ENCODE measurements around the gene RASGRP1. TPM values are rescaled to one million over a fixed set of nuclear protein-coding genes. Genes with fewer than 3 reads are reported as not detected.

RASGRP1 gene
- 0.74 TPM for total RNA-seq
- polyA plus RNA-seq: 0.18 TPM

DNA sequence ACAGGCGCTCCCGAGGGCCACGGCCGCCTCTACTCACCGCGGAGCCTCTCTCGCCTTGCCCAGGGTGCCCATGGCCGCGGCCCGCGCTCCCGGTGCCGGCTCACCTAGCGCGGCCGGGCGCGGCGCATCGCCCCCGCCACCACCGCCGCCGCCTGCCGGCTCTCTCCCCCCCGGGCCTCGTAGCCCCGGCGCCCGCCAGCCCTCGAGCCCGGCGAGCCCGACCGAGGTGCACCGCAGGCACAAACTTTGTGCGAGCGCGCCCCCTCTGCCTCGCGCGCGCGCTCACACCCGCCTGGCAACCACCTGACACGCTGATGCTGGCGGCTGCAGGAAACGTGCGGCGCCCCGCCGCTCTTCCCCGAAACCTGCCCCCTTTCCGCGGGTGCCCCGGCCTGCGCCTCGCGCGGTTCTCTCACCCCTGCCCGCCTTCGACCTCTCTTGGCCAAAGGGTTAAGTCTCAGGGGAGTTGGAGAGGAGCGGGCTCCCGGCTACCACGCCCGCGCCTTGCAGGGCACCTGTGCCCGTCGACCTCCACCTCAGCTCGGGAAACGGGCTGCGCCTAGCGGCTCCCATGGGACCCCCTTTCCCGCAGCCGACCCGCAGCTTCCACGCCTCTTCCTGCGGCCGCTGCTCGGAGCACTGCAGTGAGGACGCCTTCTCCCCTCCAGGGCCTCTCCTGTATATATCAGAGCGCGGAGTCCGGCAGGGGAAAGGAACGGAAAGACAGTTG lies at the start of gene RASGRP1:
RASGRP1 (minus strand) TSS at position 258 of the 730 bp plus-strand sequence; CDS start at position 72, 186 bp downstream.
- Histone ChIP-seq H3K4me1 (ENCODE audit: insufficient read depth) (no peaks in the 10 kb centered on the region), H3K27ac (ENCODE audit: low read depth) (no peak within 1 kb of the TSS), H3K36me3 (ENCODE audit: insufficient read depth) (no peaks in the 10 kb centered on the region), H3K4me3 (ENCODE audit: low read depth, low read length) (peak within 1 kb of the TSS; percentile 34)
- WGBS: 2% methylated on average over 85 of the region's 85 CpGs
- no peak for DNase-seq (ENCODE audit: extremely low spot score)

DNA sequence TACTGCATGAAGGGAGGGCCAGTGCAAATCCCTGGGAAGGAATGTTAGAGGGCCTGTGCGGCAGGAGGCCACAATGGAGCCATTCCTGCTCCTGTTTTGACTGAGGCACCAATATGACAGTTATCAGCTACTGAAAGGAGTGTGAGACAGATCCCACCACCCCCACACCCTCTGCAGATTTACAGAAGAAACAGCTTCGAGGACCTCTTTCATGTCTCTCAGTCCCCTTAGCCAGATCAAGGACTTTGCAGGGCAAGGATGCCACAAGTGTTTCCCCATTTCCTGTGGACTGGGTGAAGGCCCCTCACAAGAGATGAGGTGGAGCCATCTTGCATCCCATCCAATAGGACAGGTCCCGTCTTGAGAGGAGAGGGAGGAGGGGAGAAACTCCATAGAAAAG lies 48.5 kb upstream of the RASGRP1 start:
- WGBS: 88% methylated on average over 3 of the region's 3 CpGs
- no peak overlapping the region for H3K27ac ChIP-seq (ENCODE audit: low read depth)
- H3K4me1 ChIP-seq (ENCODE audit: insufficient read depth): no peaks in the 10 kb centered on the region
- H3K4me3 ChIP-seq (ENCODE audit: low read depth, low read length): no peak overlapping the region
- no peaks in the 10 kb centered on the region for H3K36me3 ChIP-seq (ENCODE audit: insufficient read depth)
- DNase-seq (ENCODE audit: extremely low spot score): no peak

DNA sequence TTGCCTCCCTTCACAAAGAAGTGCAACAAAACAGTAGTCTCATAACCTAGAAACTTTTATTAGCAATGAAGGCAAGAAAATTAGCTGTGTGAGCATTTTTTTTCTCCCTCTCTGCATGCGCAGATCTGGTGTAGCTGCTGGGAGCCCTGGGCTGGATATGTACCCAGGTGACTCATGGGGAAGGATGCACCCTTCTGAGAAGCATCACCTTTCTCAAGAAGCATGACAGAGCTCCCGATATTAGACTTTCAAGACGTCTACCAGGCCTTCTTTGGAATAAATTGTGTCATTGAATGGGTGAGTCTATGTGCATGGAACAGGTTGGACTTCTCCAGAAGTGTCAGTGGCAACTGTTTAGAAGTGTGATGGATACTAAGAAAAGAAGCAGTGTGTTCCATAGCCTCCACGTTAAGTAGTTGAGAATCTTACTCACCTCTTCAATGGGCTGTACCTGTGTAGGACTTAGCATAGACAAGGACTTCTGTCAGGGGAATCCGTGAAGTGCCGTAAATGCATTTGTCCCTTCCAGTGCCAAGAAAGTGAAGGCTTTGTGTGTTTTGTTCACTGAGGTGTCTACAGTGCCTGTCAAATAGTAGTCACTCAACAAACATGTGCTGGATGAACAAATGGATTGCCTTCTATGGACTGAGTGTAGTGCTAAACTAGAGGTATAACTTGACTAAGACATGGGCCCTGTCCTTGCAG lies 47.7 kb upstream of the RASGRP1 start:
- no peak for DNase-seq (ENCODE audit: extremely low spot score)
- no peaks in the 10 kb centered on the region for H3K36me3 ChIP-seq (ENCODE audit: insufficient read depth)
- WGBS: 82% methylated on average over 6 of the region's 6 CpGs
- H3K4me1 ChIP-seq (ENCODE audit: insufficient read depth): no peaks in the 10 kb centered on the region
- H3K4me3 ChIP-seq (ENCODE audit: low read depth, low read length): no peak overlapping the region
- H3K27ac ChIP-seq (ENCODE audit: low read depth): no peak overlapping the region

DNA sequence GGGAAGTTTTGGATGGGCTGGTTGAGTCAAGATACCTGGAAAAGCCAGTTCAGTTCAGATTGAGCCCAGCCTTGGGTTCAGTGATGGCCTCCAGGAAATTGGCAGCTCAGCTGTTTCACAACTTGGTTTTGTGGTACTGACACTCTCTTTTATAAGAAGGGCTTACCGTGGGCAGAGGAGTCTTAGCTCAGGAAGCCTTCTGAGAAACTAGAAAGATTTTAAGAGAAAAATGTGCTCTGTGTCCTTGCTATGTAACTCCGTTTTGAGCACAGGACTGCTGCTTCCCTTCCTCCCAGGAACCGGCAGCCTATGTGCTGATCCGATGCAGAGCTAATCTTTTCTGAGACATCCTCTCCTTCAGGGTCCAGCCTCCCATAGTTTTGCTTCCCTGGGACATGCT lies 46.6 kb upstream of the RASGRP1 start:
- WGBS: 67% methylated on average over 4 of the region's 4 CpGs
- DNase-seq (ENCODE audit: extremely low spot score): no peak
- Histone ChIP-seq H3K4me1 (ENCODE audit: insufficient read depth) (no peaks in the 10 kb centered on the region), H3K27ac (ENCODE audit: low read depth) (no peak overlapping the region), H3K4me3 (ENCODE audit: low read depth, low read length) (no peak overlapping the region), H3K36me3 (ENCODE audit: insufficient read depth) (no peaks in the 10 kb centered on the region)

- H3K36me3 ChIP-seq (ENCODE audit: insufficient read depth): no peaks in the 10 kb centered on the region
- H3K27ac ChIP-seq (ENCODE audit: low read depth): no peak overlapping the region
- no peak overlapping the region for H3K4me3 ChIP-seq (ENCODE audit: low read depth, low read length)
- no peak for DNase-seq (ENCODE audit: extremely low spot score)
- 74% methylated on average over 7 of the region's 7 CpGs for WGBS
- H3K4me1 ChIP-seq (ENCODE audit: insufficient read depth): no peaks in the 10 kb centered on the region
Measured at GRCh38 chr15:38610748-38611147, 46.1 kb upstream of the RASGRP1 start.

DNA sequence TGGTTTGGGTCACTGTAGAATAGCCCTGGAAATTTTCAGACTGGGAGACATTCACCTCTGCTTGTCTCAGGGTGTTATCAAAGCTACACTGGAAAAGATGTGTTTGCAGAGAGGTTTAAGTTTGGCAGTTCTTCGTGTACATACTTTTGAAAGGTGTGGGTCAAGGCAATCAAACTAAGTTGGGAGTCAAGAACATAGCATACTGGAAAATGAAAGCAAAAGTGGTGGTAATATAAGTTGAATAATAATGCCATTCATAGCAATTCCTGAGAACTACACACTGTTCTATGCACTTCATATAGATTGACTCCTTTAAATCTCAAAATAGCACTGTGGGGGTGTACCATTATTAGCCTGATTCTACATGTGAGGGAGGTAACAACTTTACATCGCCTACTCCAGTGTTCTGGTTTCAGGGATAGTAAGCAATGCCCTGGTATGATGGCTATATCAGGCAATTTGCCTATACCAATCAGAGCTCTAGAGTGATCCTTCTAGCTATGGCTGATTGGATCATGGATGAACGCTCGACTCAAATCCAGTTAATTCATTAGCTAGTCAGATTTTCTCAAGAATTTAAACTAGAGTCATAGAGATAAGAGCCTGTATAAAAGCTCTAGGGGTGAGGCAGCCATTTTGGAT lies 44.6 kb upstream of the RASGRP1 start:
- DNase-seq (ENCODE audit: extremely low spot score): no peak
- Histone ChIP-seq H3K27ac (ENCODE audit: low read depth) (no peak overlapping the region), H3K36me3 (ENCODE audit: insufficient read depth) (no peaks in the 10 kb centered on the region), H3K4me3 (ENCODE audit: low read depth, low read length) (no peak overlapping the region), H3K4me1 (ENCODE audit: insufficient read depth) (no peaks in the 10 kb centered on the region)
- WGBS: 83% methylated on average over 4 of the region's 4 CpGs

- Histone ChIP-seq H3K4me1 (ENCODE audit: insufficient read depth) (no peaks in the 10 kb centered on the region), H3K27ac (ENCODE audit: low read depth) (no peak overlapping the region), H3K4me3 (ENCODE audit: low read depth, low read length) (no peak overlapping the region), H3K36me3 (ENCODE audit: insufficient read depth) (no peaks in the 10 kb centered on the region)
- WGBS: 80% methylated on average over 7 of the region's 7 CpGs
- no peak for DNase-seq (ENCODE audit: extremely low spot score)
Measured at GRCh38 chr15:38608682-38609081, 44.1 kb upstream of the RASGRP1 start.

GRCh38 chr15:38605744-38606143 lies 41.1 kb upstream of the RASGRP1 start:
- H3K27ac ChIP-seq (ENCODE audit: low read depth): no peak overlapping the region
- WGBS: 73% methylated on average over 3 of the region's 3 CpGs
- no peak overlapping the region for H3K4me3 ChIP-seq (ENCODE audit: low read depth, low read length)
- H3K36me3 ChIP-seq (ENCODE audit: insufficient read depth): no peaks in the 10 kb centered on the region
- H3K4me1 ChIP-seq (ENCODE audit: insufficient read depth): no peaks in the 10 kb centered on the region
- no peak for DNase-seq (ENCODE audit: extremely low spot score)

- WGBS: 93% methylated on average over 5 of the region's 5 CpGs
Measured at GRCh38 chr15:38603672-38604071, 39.1 kb upstream of the RASGRP1 start.

DNA sequence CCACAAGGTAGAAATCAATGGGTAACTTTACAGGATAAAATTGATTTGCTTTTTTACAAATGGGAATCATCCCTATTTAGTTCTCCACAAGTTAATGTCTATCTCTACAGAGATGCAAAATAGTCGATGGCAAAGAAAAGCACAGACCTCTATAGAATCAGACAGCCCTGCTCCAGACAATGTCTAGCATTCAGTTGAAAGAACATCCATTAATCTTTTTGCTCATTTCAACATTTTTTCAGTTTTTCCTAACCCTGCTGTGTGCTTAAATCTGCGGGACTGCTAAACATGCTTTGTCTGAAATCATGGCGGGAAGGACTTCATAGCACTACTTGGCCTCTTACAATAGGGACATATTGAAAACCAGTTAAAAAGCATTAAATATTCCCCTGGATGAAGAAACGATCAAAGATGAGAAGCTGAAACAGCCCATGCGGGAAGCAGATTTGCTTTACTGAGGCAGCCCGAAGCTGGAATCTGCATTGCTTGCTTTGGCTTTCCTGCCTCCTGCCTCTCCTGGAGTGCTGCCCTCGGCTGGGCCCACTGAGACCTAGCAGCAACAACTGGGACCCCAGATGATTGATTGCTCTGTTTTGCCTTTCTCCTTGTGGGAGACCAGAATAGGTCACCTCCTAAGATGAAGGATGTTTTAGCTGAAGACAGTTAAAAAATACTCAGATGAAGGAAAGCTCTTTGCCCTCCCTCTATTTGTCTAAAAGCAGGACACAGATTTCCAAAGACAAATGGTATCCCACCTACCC lies 38.5 kb upstream of the RASGRP1 start:
- Histone ChIP-seq H3K4me3 (ENCODE audit: low read depth, low read length) (no peak overlapping the region), H3K27ac (ENCODE audit: low read depth) (no peak overlapping the region), H3K4me1 (ENCODE audit: insufficient read depth) (no peaks in the 10 kb centered on the region), H3K36me3 (ENCODE audit: insufficient read depth) (no peaks in the 10 kb centered on the region)
- WGBS: 86% methylated on average over 7 of the region's 7 CpGs
- no peak for DNase-seq (ENCODE audit: extremely low spot score)

More at GRCh38 chr15:38603672-38604071, 39.1 kb upstream of the RASGRP1 start:
- H3K4me1 ChIP-seq (ENCODE audit: insufficient read depth): no peaks in the 10 kb centered on the region
- H3K27ac ChIP-seq (ENCODE audit: low read depth): no peak overlapping the region
- no peaks in the 10 kb centered on the region for H3K36me3 ChIP-seq (ENCODE audit: insufficient read depth)
- DNase-seq (ENCODE audit: extremely low spot score): no peak
- no peak overlapping the region for H3K4me3 ChIP-seq (ENCODE audit: low read depth, low read length)

DNA sequence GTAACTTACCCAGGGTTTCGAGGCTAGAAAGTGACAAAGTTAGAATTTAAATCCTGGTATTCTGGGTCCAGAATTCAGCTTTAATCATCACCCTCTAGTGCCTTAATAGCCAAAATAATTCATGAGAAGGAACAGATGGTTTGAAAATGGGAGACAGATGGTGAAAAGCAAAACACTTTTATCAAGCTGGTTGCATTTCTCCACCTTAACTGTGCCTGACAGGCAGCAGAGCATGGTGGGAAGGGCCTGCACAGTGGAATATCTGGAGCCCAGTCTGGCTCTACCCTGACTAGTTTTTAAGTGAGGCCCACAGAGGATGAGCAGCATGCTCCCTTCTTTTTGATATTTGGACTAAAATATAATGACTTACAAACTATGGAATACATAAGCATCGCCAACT lies 35.6 kb upstream of the RASGRP1 start:
- WGBS: 87% methylated on average over 2 of the region's 2 CpGs

GRCh38 chr15:38598749-38599148 lies 34.1 kb upstream of the RASGRP1 start:
- no peaks in the 10 kb centered on the region for H3K36me3 ChIP-seq (ENCODE audit: insufficient read depth)

More for the DNA sequence above, 35.6 kb upstream of the RASGRP1 start:
- DNase-seq (ENCODE audit: extremely low spot score): no peak
- H3K27ac ChIP-seq (ENCODE audit: low read depth): no peak overlapping the region
- H3K36me3 ChIP-seq (ENCODE audit: insufficient read depth): no peaks in the 10 kb centered on the region
- H3K4me3 ChIP-seq (ENCODE audit: low read depth, low read length): no peak overlapping the region
- H3K4me1 ChIP-seq (ENCODE audit: insufficient read depth): no peaks in the 10 kb centered on the region

DNA sequence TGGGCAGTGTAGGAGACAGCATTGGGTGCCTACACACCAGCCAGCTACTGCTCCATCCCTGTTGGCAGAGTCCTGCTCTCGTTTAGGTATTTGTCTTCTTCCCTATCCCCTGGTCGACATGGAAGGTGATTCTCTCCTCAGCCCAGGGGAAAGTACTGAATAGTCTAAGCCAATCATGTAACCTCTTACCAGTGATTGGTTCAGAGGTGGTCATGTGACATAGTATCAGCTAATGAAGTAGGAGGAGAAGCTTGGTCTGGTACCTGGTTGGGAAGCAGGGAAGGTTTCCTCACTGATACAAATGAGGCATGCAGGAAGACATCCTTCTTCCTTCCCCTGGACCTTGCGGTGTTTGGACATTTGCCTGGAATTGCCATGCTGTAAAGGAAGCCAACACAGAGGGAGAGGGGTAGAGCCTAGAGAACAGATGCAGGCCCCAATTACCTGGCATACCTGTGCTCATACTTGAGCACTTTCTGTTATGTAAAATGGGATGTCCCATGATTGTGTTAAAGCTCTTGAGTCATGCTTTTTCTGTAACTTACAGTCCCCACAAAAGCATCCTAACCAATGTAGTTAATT lies 32.7 kb upstream of the RASGRP1 start:
- H3K4me3 ChIP-seq (ENCODE audit: low read depth, low read length): no peak overlapping the region
- WGBS: 83% methylated on average over 3 of the region's 3 CpGs
- no peaks in the 10 kb centered on the region for H3K36me3 ChIP-seq (ENCODE audit: insufficient read depth)
- no peaks in the 10 kb centered on the region for H3K4me1 ChIP-seq (ENCODE audit: insufficient read depth)
- DNase-seq (ENCODE audit: extremely low spot score): no peak
- H3K27ac ChIP-seq (ENCODE audit: low read depth): no peak overlapping the region

More at GRCh38 chr15:38598749-38599148, 34.1 kb upstream of the RASGRP1 start:
- WGBS: 82% methylated on average over 2 of the region's 2 CpGs
- Histone ChIP-seq H3K27ac (ENCODE audit: low read depth) (no peak overlapping the region), H3K4me1 (ENCODE audit: insufficient read depth) (no peaks in the 10 kb centered on the region), H3K4me3 (ENCODE audit: low read depth, low read length) (no peak overlapping the region)
- no peak for DNase-seq (ENCODE audit: extremely low spot score)

Data from urinary bladder (tissue), 4 donors.